ENCODE results near the gene CAPS. TPM values are rescaled to one million over a fixed set of nuclear protein-coding genes. Genes with fewer than 3 reads are reported as not detected.

CAPS gene
- total RNA-seq, 2 experiments from 2014 or later: 11.8 to 12.5 TPM

DNA sequence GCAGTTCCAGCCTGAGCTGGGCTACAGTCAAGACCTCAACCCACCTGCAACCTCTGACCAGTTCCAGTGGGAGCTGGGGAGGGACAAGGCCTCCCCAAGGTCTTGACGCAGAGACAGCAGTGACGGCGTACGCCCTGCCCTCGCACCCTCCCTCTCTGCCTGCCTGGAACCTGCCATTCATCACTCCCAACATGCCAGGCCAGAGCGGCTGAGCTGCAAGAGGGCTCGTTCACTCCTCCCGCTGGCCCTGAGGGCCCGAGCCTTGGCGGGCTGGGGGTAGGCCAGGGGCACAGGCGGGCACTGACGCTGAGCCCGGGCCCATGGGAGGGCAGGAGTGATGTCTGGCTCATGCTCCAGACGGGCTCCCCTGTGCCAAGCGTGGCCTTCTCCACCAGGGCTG lies 18.6 kb upstream of the CAPS start:
- POLR2A ChIA-PET: interaction anchor here (1.0 kb wide), 1 partner anchor 8 kb away, joined by 3 read pairs; the partner anchor contains the start of gene NDUFA11

DNA sequence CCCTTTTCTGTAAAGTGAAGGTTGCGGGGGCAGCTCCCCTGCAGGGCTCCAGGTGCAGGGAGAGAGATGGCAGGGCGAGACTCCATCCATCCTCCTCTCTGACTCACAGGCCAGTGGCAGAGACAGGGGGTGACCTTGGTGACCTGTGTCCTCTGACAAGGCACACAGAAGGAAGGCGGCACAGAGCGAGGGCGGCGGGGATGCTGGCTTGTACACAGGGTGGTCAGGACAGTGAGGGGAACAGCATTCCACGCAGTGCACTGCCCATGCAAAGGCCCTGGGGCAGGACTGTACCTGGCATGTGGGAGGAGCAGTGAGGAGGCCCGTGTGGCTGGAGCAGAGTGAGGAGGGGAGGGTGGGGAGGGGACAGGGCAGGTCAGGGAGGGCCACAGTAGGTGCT lies 18.2 kb upstream of the CAPS start:
- no peaks in the 10 kb centered on the region for H3K9me3 Mint-ChIP-seq
- no peaks in the 10 kb centered on the region for H3K27me3 Mint-ChIP-seq
- H3K27ac Mint-ChIP-seq: no peak overlapping the region
- H3K36me3 Mint-ChIP-seq (ENCODE audit: low read depth): peaks cover 8% of the 10 kb centered on the region
- ChIA-PET CTCF (no interaction called here), POLR2A (interaction anchor here (1.0 kb wide), 1 partner anchor 8 kb away, joined by 3 read pairs; the partner anchor contains the start of gene NDUFA11)
- H3K4me1 Mint-ChIP-seq: peaks cover 6% of the 10 kb centered on the region
- H3K4me3 Mint-ChIP-seq: no peak overlapping the region
- no peak for DNase-seq

More for the DNA sequence above, 18.6 kb upstream of the CAPS start:
- no peak overlapping the region for H3K27ac Mint-ChIP-seq
- no peak overlapping the region for H3K4me3 Mint-ChIP-seq
- no peak for DNase-seq
- H3K27me3 Mint-ChIP-seq: no peaks in the 10 kb centered on the region
- H3K4me1 Mint-ChIP-seq: peaks cover 6% of the 10 kb centered on the region
- peaks cover 8% of the 10 kb centered on the region for H3K36me3 Mint-ChIP-seq (ENCODE audit: low read depth)
- CTCF ChIA-PET: no interaction called here
- no peaks in the 10 kb centered on the region for H3K9me3 Mint-ChIP-seq

DNA sequence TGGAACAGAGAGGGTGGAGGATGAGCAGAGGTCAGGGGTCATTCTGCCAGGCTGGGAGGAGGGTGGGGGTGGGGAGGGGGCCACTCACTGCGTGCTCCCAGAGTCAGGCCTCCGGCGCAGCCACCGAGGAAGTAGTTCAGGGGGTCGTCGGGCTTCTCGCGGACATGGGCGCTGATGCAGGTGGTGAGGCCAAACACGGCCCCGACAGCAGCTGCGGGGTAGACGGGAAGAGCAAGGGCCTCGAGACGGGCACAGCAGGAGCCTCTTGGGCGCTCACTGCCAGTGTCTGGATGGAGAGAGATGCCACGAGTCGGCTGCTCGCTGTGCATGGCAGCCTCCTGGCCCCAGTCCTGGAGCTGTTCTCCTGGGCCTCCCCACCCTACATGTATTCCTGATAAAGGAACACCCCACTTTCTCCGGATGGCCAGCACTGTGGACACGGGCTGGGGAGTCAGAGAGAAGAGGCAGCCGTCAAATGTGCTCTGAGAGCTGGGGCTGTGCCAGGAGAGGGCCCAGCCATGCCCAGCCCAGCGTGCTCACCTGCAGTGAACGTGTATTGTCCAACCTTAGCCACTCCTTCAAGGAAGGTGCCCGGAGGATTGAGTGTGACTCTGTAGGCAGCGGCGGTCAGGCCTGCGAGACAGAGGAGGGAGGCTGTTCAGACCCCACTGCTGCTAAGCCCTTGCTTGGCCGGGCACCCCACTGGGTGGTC lies 17.5 kb upstream of the CAPS start:
- DNase-seq: no peak
- H3K27me3 Mint-ChIP-seq: no peaks in the 10 kb centered on the region
- no peak overlapping the region for H3K4me3 Mint-ChIP-seq
- H3K9me3 Mint-ChIP-seq: no peaks in the 10 kb centered on the region
- CTCF ChIA-PET: no interaction called here
- no peak overlapping the region for H3K27ac Mint-ChIP-seq
- POLR2A ChIA-PET: no interaction called here
- peaks cover 12% of the 10 kb centered on the region for H3K4me1 Mint-ChIP-seq
- peaks cover 12% of the 10 kb centered on the region for H3K36me3 Mint-ChIP-seq (ENCODE audit: low read depth)

DNA sequence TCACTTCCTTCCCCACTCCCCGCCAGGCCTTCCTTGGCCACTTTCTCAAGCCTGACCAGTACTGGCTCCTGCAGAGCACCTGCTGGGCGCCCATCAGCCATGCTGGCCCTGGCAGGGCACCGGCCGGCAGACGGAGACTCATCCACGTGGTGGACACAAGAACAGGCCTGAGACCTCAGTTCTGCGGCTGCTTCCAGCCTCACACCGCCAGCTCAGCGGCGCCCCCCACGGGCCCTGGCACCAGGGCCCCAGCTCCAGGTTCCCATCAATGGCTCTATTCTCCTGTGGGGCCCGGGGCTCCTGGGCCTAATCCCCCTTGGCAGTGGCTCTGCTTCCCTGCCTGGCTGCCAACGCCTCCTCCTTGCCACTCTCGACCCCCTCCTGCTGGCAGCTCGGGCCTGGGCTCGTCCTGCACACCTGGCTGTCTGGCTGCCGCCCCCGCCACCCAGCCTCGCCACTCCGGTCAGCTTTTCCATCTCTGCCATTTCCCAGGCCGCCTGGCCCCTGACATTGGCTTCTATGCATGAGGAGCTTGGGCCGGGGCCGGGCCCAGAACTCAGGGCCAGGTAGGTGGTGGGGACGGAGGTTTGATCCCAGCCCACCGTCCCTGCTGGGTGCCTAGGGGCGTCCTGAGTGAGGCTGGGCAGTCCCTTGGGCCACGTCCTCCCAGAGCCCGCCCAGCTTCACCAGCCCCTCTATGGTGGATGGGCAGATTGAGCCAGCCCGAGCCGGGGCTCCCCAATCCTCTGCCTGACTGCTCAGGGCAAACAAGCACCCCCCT lies 16.7 kb upstream of the CAPS start:
- ChIA-PET POLR2A (no interaction called here), CTCF (no interaction called here)
- Mint-ChIP-seq H3K4me1 (peaks cover 14% of the 10 kb centered on the region), H3K27ac (no peak overlapping the region), H3K4me3 (no peak overlapping the region), H3K27me3 (no peaks in the 10 kb centered on the region), H3K9me3 (no peaks in the 10 kb centered on the region), H3K36me3 (ENCODE audit: low read depth) (peaks cover 12% of the 10 kb centered on the region)
- no peak for DNase-seq

DNA sequence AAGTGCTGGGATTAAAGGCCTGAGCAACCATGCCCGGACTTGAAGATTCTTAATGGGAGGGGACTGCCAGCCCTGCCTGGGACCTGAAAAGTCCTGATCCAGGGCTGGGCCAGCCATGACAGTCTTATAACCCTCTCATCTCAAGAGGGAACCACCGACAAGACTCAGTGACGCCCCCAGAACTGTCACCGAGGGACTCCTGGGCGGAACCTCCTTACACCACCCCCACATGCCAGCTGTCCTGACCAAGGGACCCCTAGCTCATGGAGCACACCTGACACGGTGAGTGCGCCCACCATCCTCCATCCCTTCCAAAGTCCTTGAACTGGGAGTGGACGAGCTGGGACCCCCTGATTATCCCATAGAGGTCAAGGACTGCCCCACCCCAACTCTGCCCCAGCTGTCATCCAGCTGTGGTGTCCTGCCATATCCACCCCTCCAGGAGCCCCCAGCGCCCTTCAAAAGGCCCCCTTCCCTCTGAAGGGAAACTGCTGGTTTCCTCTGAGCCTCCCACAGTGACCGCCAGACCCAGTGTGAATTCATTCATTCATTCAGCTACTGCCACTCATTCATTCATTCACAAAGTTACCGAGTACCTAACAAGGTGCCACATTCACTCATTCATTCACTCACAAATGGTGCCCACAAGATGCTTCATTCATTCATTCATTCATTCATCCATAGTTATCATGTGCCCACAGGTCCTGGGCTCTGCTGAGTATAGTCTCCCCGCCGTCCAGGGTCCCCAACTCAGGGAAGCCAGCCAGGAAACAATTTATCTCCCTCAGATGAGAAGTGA lies 14.1 kb upstream of the CAPS start:
- no peaks in the 10 kb centered on the region for H3K9me3 Mint-ChIP-seq
- H3K36me3 Mint-ChIP-seq (ENCODE audit: low read depth): peaks cover 16% of the 10 kb centered on the region
- ChIA-PET CTCF (interaction anchor here (0.7 to 1.0 kb wide), 2 partner anchors 96 kb away, joined by 3 to 5 read pairs; no protein-coding TSS in a partner anchor), POLR2A (interaction anchor here (1.0 kb wide), 1 partner anchor 72 kb away, joined by 5 read pairs; no protein-coding TSS in a partner anchor)
- peaks cover 23% of the 10 kb centered on the region for H3K4me1 Mint-ChIP-seq
- no peaks in the 10 kb centered on the region for H3K27me3 Mint-ChIP-seq
- DNase-seq: no peak
- no peak overlapping the region for H3K4me3 Mint-ChIP-seq
- H3K27ac Mint-ChIP-seq: no peak overlapping the region

DNA sequence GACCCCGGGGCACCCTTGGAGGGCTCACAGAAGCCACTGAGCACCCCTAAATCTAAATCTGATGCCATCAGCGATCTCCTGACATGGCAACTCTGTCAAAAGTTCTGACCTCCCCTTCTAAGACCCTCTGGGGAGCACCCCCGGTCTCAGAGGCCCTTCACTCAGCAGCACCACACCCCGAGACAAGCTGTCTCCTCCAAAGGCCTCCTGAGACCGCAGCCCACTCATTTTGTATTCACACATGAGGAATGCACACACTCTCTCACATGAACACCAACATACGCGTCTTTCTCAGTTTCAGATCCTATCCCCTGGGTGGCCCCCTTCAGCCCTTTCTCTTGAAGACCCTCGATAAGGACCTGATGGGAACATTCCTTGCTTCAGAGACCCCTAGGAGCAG lies 13.1 kb upstream of the CAPS start:
- peaks cover 24% of the 10 kb centered on the region for H3K4me1 Mint-ChIP-seq
- DNase-seq: no peak
- POLR2A ChIA-PET: interaction anchor here (1.0 kb wide), 1 partner anchor 73 kb away, joined by 4 read pairs; no protein-coding TSS in a partner anchor
- peaks cover 14% of the 10 kb centered on the region for H3K36me3 Mint-ChIP-seq (ENCODE audit: low read depth)
- no peak overlapping the region for H3K27ac Mint-ChIP-seq
- H3K4me3 Mint-ChIP-seq: no peak overlapping the region
- CTCF ChIA-PET: no interaction called here
- no peaks in the 10 kb centered on the region for H3K27me3 Mint-ChIP-seq
- no peaks in the 10 kb centered on the region for H3K9me3 Mint-ChIP-seq

DNA sequence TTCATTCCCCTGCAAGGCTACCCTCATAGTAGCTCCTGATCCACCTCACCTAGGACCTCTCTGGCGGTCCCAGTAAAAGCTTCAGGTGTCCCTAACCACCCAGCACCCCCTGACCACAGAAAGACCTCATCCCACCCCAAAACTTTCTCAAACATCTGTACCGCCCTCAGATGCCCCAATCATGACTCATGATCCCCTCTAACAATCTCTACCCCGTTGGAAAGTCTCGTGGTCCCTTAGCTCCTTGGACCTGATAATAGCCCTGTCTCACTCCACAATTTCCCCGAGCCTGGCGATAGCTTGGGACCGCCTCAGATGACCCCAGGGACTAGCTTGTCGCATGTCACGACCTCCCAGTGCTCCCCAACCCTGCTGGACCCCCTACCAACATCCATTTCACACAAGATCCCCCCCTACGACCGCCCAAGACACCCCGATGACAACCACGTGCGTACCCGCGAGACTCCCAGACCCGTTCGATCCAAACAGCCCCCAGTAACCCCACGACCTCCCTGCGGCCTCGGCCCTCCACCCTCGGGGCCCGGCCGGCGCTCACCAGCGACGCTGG lies 10.9 kb upstream of the CAPS start:
- CTCF ChIA-PET: interaction anchor here (0.9 to 3.6 kb wide), 8 partner anchors 10 to 184 kb away, joined by 3 to 44 read pairs (median 4); partner anchors contain the start of genes DUS3L, LONP1 and NRTN
- no peak for DNase-seq
- POLR2A ChIA-PET: interaction anchor here (0.8 to 4.4 kb wide), 15 partner anchors 8 to 280 kb away, joined by 3 to 61 read pairs (median 7); partner anchors contain the start of genes CATSPERD, DUS3L, LONP1 and NRTN
- Mint-ChIP-seq H3K4me1 (peaks cover 35% of the 10 kb centered on the region), H3K4me3 (peak overlapping the region; percentile 97), H3K27ac (peak overlapping the region; percentile 99), H3K9me3 (no peaks in the 10 kb centered on the region), H3K27me3 (no peaks in the 10 kb centered on the region), H3K36me3 (ENCODE audit: low read depth) (peaks cover 17% of the 10 kb centered on the region)

DNA sequence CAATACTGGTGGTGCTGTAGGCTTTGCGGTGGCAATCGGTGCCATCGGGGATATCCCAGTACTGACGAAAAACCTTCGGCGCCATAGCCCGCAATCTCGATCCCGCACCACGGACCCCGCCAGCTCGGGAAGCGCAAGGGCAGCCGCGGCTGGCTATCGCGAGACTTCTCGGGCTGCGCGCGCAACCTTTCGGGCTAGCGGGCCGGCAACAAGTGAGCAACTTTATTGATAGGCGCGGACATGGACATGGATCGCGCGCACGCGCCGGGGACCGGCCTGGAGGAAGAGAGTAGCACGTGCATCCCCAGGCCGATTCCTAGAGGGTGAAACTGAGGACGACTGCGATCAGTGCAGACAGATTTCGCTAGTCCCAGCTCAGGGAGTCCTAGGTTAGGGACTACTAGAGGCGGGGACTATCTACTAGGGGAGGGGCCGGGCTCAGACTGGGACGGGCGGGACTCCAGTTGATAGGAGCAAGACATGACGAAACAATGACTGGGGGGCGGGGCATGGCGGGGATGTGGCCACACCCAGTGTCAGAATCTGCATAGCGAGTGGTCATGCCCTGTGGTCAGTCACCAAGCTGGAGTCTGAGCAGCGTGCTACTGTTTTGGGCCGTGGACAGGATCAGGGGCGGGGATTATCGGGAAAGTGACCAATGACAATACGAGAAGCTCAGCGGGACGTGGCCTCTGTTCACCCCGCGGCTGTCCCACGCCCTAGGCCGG lies 10.3 kb upstream of the CAPS start, which contains the start of gene NDUFA11:
Gene NDUFA11 (minus strand): TSS at position 167 of the 728 bp plus-strand sequence. CDS start 82 bp downstream, at position 85.
- Mint-ChIP-seq H3K4me3 (peak within 1 kb of the TSS; percentile 97), H3K9me3 (no peaks in the 10 kb centered on the region), H3K27ac (peak within 1 kb of the TSS; percentile 99), H3K4me1 (peaks cover 35% of the 10 kb centered on the region), H3K36me3 (ENCODE audit: low read depth) (peaks cover 17% of the 10 kb centered on the region), H3K27me3 (no peaks in the 10 kb centered on the region)
- DNase-seq: peak; percentile 96
- ChIA-PET POLR2A (interaction anchor here (0.7 to 4.4 kb wide), 26 partner anchors 9 to 474 kb away, joined by 3 to 61 read pairs (median 5); partner anchors contain the start of genes ALKBH7, CATSPERD, DUS3L and FUT6), CTCF (interaction anchor here (0.6 to 3.6 kb wide), 9 partner anchors 64 to 437 kb away, joined by 3 to 44 read pairs (median 5); partner anchors contain the start of genes DUS3L, LONP1, NRTN and RPL36)

DNA sequence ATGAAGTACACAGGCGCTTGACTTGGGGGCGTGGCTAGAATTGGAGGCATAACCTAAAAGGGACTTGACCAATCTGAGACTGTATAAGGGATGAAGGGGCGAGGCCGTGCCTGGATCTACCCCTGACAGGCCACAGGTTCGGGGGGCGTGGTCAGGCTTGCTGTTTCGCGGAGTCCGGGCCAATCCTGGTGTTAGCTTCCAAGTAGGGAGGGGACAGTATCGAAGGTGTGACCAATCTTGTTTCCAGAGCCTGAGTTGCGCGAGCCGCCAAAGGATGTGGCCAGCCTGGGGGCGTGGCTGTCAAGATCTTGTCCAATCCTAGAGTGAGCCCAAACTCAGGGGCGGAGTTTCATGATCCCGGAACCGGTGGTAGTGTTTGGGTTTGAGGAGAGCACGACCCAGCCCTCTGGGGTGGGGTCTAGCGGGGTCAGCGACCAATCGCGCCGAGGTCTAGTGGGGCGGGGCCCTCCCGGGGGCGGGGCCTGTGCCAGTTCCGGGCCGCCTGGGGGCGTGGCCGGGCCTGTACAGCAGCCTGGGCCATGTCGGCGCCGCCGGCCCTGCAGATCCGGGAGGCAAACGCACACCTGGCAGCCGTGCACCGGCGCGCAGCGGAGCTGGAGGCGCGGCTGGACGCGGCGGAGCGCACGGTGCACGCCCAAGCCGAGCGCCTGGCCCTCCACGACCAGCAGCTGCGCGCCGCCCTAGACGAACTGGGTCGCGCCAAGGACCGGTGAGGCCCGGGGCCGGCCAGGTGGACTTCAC lies 9.5 kb upstream of the CAPS start, which contains the start of gene VMAC:
Gene VMAC (plus strand): TSS at position 521 of the 762 bp plus-strand sequence. CDS start 19 bp downstream, at position 540.
- H3K27me3 Mint-ChIP-seq: no peaks in the 10 kb centered on the region
- peaks cover 17% of the 10 kb centered on the region for H3K36me3 Mint-ChIP-seq (ENCODE audit: low read depth)
- POLR2A ChIA-PET: interaction anchor here (0.7 to 4.4 kb wide), 24 partner anchors 8 to 473 kb away, joined by 3 to 61 read pairs (median 6); partner anchors contain the start of genes ALKBH7, CATSPERD, DUS3L and FUT6
- peak within 1 kb of the TSS; percentile 97 for H3K4me3 Mint-ChIP-seq
- H3K4me1 Mint-ChIP-seq: peaks cover 35% of the 10 kb centered on the region
- peak within 1 kb of the TSS; percentile 99 for H3K27ac Mint-ChIP-seq
- H3K9me3 Mint-ChIP-seq: no peaks in the 10 kb centered on the region
- DNase-seq: peak; percentile 100
- CTCF ChIA-PET: interaction anchor here (0.6 to 3.6 kb wide), 7 partner anchors 64 to 437 kb away, joined by 4 to 44 read pairs (median 7); partner anchors contain the start of genes DUS3L, NRTN and RPL36

DNA sequence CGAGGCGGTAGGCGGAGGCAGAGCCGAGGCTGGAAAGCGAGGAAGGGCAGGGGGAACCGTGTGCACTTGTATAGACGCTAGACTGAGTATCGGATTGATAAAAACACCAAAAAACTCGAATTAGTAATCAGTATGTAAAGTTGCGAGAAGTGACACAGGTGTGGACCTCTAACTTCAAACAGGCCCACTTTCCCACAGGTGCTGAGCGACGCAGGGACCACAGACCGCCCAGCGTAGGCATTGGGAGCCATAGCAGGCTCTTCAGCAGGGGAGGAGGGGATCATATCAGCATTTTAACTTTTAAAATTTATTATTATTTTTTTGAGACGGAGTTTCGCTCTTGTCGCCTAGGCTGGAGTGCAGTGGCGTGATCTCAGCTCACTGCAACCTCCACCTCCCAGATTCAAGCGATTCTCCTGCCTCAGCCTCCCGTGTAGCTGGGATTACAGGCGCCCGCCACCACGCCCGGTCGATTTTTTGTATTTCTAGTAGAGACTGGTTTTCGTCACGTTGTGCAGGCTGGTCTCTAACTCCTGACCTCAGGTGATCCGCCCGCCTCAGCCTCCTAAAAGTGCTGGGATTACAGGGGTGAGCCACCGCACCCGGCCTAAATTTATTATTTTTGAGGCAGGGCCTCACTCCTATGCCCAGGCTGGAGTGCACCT lies 8.8 kb upstream of the CAPS start:
- Mint-ChIP-seq H3K27ac (peak overlapping the region; percentile 58), H3K4me1 (peaks cover 31% of the 10 kb centered on the region), H3K36me3 (ENCODE audit: low read depth) (peaks cover 15% of the 10 kb centered on the region), H3K9me3 (no peaks in the 10 kb centered on the region), H3K27me3 (no peaks in the 10 kb centered on the region), H3K4me3 (peak overlapping the region; percentile 97)
- ChIA-PET POLR2A (interaction anchor here (1.1 to 4.4 kb wide), 8 partner anchors 19 to 472 kb away, joined by 3 to 61 read pairs (median 14); partner anchors contain the start of genes NRTN, RANBP3, SAFB and SAFB2), CTCF (interaction anchor here (3.6 kb wide), 2 partner anchors 63 to 101 kb away, joined by 14 to 44 read pairs; partner anchors contain the start of gene NRTN)
- DNase-seq: no peak

Measured in activated CD4-positive, alpha-beta memory T cell treated with anti-CD3 and anti-CD28 coated beads, Interleukin-2, amount 10 ng/mL, durations not matched to agents 7 days and 5 days (primary cell).